GM23248 (cell line): ENCODE data around the gene FUOM.

ENCODE experiments used
- EZH2 ChIP-seq: fragments of 200-600 bp; sonication (generic); IDR thresholded peaks from 2 replicates; pipeline ENCODE4 v1.6.1; 2018; ENCODE audit warnings: antibody characterized with exemption, mild to moderate bottlenecking; ENCODE audit not compliant: insufficient read depth, poor library complexity, severe bottlenecking
- EZH2phosphoT487 ChIP-seq: fragments of 200-600 bp; sonication (generic); IDR thresholded peaks from 2 replicates; pipeline ENCODE4 v1.6.1; 2018; ENCODE audit warnings: antibody characterized with exemption, moderate library complexity, mild to moderate bottlenecking, low read depth; ENCODE audit not compliant: insufficient read depth

DNA sequence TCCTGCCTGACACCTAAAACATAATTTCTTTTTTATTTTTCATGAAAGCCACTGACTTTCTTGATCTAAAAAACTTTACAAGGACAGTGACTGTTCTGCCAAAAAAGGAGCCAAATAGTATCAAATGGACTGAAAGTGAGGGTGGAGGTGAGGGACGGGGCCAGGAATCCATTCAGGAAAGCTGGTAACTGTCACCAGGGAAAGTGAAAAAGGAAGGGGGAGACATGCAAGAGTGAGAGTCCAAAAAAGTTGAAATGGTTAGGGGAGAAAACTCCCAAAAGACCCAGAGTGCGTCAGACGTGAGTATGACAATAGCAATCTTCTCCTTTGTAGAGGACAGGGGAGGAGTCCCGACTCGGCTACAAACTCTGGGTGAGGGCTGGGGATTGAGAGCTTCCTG is 13.6 kb downstream of the FUOM start:
- TF ChIP-seq EZH2 (no peak), EZH2phosphoT487 (no peak)
